Measurements from ENCODE around the gene FAM228B.
"Not testable (repeated sequence)": the region's sequence is repeated elsewhere in the genome, so short reads cannot be mapped to it uniquely, and the experiment has no call there.

The FAM228B gene

DNA sequence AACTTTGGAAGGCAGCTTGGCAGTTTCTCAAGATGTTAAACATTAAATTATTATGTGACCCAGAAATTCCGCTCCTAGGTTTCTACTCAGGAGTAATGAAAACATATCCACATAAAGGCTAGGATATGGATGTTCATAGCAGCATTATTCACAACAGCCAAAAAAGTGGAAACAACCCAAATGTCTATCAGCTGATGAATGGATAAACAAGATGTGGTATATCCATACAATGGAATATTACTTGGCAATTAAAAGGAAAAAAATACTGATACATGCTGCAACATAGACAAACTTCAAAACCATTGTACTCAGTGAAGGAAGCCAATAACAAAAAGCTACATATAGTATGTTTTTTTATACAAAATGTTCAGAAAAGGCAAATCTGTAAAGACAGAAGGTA is 39.2 kb downstream of the FAM228B start:
- no peak for DNase-seq

DNA sequence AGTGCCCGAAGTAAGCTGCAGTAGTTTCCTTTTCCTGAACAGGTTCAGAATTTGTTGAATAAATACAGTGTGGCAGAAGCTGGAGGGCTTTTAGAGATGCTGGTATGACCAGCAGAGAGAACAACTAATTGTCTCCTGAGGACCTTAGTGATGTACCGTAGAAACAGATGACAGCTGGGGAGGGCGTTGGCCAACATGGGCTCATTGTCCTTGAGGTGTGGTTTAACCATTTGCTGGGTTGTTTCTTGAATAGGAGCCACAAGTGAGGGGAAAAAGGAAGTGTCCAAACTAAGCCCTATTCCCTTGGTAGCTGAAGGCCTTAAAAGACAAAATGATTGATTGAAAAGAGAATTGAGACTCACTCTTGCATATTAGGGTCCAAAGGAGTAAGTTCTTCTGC is 39.9 kb downstream of the FAM228B start:
- DNase-seq = no peak

DNA sequence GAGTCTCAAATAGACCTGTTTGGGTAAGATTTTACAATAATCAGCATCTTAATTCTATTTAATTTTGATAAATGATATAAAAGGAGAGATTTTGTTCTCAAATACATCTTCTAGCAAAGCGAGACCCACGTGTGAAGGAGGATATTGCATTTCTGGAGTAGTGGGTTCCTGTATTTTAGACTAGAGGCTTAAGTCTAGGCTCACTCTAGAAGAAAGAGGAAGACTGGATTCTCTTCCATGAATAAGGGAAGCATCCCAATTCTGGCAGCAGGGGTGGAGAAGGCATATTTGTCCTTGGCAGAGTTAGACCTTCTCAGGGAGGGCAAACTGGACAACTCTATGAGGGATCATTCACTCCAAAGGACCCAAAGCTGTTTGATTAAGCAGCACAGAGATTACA is 40.3 kb downstream of the FAM228B start:
- no peak for DNase-seq

DNA sequence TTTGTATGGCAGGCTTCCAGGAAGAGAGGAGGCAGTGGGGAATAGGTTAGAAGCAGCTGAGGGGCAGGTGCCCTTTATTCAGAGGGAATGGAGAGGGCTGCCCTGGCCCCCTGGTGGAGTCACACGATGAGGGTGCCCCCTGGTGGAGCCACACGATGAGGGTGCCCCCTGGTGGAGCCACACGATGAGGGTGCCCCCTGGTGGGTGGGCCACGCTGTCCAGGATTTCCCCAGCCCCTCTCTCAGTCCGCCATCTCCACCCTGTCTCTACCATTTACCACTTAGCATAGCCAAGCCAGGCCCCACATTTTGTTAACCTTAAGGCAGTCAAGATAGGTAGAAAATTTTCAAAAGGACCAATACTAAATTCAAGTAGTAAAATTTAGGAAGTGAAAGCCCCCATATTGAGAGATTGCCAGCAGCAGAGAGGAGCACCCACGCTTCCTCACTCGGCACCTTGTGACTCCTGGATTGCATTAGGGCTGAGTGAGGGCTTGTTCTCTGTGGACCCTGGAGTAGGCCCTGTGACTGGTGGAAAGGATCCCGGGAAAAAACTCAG is 41.2 kb downstream of the FAM228B start:
- peak; percentile 75 for DNase-seq

DNA sequence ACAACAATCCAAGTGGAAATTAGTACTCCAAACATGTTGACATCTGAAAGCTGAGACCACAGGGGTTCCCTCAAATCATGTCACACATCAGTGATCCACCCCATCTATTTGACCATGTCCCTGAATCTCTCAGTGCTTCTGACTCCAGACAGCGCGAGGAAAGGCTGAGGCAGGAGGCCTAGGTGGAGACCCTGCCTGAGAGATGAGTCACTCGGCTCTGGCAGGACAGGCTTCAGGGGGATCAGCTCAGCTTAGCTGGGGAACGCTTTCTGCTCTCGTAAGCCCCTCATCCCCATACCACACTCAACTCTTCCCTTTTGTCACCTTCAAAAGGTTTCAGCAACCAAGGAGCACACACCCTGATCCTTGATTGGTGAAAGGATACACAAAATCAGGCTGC is 45.8 kb downstream of the FAM228B start:
- DNase-seq = no peak

DNA sequence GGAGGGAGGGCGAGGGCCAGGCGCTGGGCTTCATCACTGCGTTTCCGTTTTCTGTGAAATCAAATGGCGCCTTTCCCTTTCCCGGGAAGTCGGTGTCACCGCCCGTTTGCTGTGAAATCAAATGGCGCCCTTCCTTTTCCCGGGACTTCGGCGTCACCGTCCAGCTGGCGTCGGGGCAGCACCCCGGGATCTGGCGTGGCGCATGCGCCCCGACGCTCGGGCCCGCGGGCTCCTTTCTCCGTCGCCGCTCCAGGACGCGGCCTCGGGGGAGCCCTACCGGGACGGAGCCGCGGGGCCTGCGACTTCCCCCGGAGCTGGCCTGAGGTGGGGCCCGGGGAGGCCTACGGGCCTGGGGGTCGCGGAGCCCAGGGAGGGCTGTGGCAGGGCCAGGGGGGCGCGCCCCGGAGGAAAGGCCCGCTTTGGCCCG is 51.6 kb downstream of the FAM228B start, which contains the start of gene FAM228A:
TSS of gene FAM228A (plus strand) at position 203 of the 427 bp plus-strand sequence. CDS start 428 bp downstream, outside the sequence.
- DNase-seq = no peak

DNA sequence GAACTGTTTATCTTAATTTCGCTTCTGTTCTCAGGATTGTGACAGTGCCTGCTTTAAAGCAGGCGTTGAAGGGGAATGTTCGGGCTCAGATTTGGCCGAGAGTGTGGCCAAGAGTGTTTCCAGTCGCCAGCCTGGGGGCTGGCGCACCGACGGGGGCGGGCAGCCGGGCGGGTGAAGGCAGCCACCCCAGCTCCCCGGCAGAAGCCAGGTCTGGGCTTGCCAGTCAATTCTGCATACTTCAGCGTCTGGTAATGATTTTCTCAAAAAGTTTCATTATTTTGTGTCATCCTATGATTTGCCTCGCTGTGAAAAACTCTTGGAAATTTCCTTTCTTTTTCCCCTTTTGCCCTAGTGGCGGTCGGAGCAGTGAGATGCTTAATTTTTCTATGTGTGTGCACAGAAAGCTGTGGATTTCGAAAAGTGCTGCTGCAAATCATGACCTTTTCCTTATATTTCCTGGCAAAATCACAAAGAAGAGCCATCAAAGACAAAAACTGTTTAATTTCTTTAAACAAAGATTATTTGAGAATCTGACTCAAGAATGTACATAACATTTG is 52.4 kb downstream of the FAM228B start:
- DNase-seq = no peak

DNA sequence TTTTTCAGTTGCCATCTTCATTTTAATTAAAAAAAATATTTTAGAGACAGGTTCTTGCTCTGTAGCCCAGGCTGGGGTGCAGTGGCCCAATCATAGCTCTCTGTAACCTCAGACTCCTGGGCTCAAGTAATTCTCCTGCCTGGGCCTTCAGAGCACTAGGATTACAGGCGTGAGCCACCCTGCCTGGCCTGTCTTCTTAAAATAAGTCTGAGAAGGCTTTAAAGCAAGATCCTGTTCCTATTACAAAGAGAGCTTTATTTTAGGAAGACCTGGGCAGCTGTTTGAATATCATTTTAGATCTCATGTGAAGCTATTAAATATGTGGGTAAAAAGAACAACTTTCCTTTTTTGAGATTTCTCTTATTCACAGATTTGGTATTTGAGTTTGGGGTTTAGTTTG is 53.1 kb downstream of the FAM228B start:
- no peak for DNase-seq

DNA sequence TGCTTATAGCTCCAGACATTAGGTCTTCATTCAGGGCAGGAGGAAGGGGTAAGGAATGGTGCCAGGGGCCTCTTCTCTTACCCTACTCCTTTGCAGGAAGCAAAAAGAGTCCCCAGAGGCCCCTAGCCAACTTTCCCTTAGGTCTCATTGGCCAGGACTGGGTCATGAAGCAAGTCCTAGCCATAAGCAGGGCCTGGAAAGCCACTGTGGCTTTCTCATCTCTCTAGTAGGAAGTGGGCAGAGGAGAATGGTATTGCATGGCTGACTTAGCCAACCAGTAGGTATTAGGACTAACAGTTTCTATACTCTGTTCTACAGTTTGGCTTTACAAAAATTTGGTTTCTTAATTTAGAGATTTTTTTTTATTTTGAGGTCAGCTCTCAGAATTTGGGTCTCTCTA is 56.4 kb downstream of the FAM228B start:
- DNase-seq = no peak

DNA sequence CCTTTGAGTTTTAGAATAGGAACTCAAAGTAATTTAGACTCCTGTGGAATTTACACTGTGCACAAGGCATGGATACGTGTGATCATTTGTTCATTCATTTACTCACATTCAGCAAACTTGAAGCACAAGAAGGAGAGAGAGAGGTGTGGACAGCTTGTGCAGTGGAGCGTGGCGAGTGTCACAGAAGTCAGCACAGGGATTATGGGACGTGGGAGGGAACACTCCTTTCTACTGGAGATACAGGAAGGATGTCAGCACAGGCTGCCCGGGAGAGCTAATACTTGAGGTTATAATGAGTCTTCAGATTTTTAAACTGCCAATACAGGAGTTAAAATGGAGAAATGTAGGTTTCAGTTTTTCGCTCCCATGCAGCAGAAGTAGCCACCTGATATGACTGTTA is 58.6 kb downstream of the FAM228B start:
- DNase-seq = no peak

DNA sequence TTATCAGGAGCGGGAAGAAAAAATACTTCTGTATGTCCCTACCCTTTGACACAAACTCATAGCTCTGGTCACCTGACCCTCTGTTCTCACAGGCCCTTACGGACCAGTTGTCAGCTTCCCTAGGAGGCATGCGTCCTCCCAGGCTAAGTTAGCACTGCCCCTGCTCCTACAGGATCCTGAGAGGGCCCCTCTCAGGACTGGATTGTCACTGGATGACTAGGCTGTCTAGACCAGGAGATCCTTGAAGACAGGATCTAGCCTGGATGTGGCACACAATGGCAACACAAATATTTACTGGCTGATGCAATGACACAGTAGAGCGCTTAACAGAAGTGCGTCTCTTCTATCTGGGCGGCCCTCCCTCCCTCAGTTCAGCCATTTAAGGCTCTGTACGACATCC is 59.2 kb downstream of the FAM228B start:
- no peak for DNase-seq

DNA sequence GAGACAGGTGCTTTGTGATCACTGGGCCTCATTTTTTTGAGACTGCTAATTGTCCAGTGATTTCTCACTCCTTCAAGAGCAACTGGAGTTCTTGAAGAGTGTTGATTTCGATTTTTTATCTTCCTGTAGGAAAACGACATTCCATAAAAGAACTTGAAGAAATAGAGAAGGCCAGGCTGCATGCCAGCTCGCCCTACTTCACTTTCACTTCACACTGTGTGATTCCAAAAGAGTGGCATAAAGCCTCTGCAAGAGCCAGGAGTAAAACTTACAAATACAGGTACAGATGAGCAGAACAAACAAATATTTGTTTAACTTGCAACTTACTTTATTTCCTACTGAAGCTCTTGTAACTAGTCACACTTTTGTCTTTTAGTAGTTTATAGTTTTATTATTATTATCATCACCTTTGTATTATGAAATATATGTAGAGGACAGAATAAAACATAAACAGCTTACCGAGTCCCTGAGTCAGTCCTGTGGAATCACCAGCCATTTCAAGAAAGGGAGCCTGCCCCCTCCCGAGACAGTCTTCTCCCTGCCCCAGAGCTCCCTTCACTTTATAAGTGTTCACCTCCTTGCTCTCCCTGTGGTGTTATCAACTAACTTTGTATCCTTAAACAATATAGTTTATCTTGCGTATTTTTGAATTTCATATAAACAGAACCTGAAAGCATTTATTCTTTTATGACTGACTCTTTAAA is 60.2 kb downstream of the FAM228B start:
- no peak for DNase-seq

DNA sequence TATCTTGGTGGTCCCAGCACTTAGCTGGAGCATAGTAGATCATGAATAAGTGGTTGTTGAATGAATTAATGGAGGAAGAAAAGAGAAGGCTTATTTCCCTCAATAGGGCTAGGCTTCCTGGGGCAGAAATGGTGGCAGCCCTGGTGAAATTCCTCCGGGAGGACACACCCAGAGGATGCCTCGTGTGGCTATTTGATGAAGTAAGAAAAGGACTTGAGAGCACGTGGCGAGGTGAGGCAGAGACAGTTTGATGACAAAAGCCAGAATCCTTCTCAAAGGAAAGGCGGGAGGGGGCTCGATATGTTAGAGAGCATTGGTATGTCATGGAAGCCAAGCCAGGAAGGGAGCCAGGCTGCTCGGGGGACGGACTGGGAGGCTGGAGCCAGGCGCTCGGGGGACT is 66.3 kb downstream of the FAM228B start:
- DNase-seq = no peak

DNA sequence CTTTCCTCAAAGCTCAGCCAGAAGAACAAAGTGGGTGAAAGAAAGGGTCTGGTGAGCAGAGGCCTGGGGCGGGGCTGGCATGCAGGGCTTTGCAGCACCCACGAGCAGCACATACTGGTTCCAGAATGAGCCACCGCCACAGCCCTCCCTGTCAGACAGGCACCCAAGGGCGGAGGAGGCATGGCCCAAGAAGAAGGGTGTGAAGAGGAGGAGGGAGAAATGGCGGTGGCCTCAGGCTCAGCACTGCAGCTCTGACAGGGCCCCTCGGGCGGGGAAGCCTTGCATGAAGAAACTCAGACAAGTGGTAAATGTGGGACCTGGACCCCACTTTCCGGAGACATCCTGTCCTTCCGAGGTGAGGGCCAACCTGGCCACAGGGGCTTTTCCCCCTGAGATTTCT is 67.2 kb downstream of the FAM228B start:
- no peak for DNase-seq

DNA sequence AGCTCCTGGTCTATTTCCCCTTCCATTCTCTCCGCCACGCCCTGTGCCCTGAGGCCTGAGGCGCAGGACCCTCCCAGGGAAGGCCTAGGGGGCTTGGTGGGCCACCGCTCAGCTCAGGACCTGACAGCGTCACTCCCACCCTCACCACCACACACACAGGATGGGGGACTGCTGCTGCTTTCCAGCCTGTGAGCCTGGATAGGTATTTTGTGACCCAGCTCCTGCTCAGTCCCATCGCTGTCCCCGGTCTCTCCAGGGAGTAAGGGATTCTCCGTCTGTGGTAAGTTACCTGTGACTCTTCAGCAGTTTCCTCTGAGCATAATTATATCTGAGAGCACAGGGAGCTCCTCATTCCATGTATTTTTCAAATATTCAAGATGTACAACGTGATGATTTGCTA is 67.9 kb downstream of the FAM228B start:
- DNase-seq = no peak

DNA sequence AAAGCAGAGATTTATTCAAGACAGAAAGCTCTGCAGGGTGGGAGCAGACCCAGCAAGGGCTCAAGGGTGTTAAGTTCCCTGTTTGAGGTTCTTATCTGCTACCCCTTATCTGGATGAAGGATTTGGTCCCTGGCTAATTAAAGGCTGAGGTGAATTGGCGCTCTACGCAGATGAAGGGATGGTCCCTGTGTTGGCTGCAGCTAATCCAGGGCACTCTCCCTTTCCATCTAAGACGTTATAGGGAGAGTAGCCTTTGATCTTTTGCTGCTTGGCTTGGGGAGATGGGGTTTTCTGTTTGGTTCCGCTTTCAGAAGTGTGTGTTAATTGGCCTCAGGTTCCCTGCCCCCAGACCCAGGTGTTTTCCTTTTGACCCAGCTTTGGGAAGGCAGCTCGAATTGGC is 68.6 kb downstream of the FAM228B start:
- no peak for DNase-seq

DNA sequence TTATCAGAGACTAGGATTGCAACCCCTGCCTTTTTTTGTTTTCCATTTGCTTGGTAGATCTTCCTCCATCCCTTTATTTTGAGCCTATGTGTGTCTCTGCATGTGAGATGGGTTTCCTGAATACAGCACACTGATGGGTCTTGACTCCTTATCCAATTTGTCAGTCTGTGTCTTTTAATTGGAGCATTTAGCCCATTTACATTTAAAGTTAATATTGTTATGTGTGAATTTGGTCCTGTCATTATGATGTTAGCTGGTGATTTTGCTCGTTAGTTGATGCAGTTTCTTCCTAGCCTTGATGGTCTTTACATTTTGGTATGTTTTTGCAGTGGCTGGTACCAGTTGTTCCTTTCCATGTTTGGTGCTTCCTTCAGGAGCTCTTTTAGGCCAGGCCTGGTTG is 73.9 kb downstream of the FAM228B start:
- DNase-seq = not testable (repeated sequence)

DNA sequence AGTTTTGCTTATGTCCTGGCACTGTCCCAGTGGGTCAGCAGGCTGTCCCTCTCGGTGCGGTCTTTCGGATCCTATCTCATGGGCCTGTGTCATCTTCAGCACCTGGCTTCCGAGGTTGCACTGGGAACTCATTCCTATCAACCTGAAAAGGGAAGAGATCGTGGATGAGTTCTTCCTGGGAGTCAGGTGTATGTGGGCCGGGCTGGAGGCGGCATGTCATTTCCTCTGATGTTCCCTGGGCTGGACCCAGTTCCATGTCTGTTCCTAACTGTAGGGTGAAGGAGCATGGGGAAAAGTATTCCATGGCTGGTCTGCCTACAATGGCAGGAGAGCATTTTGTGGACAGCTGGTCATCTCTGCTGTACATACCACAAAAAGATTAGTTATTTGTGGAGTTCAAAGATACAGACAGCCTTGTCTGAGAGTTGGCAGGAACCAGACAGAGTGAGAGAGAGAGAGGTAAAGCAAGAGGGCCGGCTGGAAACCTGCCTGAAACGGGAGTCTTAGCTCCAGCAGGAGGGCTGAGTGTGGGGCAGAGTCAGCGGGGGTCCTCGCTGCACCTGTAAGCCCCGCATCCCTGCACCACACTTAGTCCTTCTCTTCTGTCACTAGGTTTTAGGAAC is 76.8 kb downstream of the FAM228B start:
- no peak for DNase-seq

DNA sequence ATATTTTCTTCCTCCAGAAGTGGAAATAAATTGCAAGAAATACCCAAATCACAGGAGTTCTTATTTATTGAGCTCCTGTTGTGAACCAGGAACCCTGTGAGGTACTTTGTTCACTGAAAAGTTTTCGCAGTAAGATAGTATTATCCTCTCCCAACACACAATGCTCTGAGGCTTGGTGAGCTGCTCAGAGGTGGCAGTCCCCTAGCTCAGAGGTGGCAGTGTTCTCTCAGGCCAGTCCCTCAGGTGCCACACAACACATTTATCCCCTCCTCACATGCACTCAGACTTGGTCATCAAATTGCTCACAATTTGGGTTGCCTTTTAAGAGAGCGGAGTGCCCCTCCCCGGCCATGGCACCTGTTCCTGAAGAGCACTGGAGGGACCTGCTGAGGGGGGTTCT is 77.5 kb downstream of the FAM228B start:
- no peak for DNase-seq

DNA sequence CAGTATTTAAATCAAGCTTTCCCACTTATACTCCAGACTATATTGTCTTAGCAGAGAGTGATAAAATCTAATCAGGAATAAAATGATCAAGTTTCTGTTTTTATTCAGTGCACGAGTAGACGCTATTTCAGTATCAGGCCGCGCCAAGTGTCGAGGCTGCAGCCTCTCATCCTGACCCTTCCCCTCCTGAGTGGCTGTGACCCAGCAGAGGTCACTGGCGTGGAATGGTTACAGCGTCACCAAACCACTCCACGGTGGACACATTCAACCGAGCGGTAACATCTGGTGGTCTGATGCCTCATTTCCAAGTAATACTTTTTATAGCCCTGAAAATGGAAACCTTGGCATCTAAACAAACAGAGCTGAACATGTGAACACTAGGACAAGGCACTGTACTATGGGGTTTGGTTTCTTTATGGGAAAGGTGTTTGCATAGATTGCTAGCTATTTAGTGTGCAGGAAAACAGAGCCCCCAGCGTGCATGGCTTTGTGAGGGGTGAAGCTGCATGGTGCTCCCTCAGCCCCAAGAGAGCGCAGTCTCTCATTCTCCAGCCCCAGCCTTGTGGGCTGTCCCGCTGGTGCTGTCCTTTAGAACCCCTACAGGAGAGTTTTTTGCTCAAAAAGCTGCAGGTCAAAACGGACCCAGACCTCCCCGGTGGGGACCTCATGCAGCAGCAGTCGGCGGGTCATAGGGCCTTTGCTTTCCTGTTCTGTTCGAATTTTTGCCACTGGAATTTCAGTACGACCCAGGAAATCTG is 79.9 kb downstream of the FAM228B start:
- no peak for DNase-seq

DNA sequence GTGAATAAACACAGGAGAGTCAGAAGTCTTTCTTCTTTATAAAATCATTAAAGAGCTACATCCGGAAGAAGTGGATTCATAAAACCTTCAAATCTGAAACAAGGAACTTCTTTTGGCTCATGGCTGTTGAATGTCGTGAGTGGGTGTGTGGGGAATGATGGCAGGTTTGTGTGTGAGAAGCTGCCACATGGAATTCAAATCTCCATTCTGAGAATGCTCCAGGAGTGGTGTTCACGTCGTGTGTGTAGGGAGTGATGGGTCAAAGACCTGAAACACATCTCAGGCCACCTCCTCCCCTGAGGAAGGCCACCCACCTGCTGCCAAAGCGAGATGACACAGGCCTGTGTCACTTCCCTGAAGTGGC is 80.5 kb downstream of the FAM228B start:
- no peak for DNase-seq

DNA sequence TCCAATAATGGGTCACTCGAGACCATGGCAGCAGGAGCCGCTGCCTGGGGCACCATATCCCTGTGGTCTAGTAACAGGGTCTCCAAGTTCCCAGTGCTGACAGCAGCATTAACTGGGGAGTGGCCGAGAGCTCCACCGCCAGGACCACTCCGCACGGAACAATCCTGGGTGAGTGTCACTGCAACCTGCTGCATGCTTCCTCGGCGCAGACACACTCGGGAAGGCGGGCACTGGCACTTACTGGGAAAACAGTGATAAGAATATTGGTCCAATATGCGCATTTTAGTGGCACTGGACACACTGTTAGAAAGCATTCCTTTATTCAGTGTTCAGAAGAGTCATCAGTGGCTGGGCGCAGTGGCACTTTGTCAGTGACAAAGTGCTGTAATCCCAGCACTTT is 81.2 kb downstream of the FAM228B start:
- DNase-seq = no peak

DNA sequence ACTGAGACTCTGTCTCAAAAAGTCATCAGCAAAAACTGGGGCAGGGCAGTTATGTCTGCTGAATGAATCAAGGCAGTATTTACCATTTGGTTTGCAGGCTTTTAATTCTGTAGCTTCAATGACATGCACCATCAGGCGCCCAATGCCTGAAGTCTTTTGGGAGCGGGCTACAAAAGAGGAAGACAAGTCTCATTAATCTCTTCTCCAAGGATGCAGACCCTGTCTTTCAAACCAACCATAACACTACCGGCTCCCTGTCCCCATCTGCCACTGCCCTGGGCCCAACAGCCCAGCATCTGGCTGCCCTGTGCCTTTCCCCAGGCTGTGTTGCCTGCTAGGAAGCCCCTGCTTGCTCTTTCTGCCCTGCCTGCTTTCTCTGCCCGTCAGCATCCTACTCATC is 81.9 kb downstream of the FAM228B start:
- DNase-seq = no peak

DNA sequence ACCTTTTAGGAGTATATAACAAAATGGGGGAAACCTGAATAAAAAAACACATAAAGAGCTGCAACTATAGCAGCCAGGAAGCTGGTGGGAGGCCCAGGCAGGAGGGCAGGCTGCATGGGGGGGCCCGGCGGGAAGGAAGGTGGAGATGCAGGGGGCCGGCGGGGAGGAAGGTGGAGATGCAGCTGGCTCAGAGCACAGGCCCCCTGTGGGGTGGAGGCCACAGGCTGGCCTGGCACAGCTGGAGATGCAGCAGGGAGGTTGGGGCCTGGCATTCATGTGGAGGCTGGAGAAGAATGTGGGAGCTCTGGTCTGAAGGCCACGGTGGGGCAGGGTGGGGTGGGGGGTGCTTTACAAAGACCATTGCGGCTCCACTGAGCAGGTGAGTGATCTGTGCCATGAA is 83.0 kb downstream of the FAM228B start:
- no peak for DNase-seq
